HepG2 (cell line): Measurements from ENCODE around the gene INO80. TPM values are rescaled to one million over a fixed set of nuclear protein-coding genes. Genes with fewer than 3 reads are reported as not detected.

Experiments used
- ARID5B ChIP-seq: IDR thresholded peaks from 2 replicates; pipeline ENCODE4 v1.4.0; 2020; ENCODE audit warnings: mild to moderate bottlenecking, missing genetic modification reagents
- ATF7-NPFF ChIP-seq: sonication (generic); formaldehyde crosslinking; IDR thresholded peaks from 2 replicates; pipeline ENCODE4 v1.8.1; 2023; ENCODE audit warnings: mild to moderate bottlenecking, low read depth, missing genetic modification reagents, moderate library complexity
- ETS1 ChIP-seq: sonication (generic); formaldehyde crosslinking; IDR thresholded peaks from 2 replicates; pipeline ENCODE4 v1.4.0; 2020; ENCODE audit warnings: missing genetic modification reagents
- HNF4G ChIP-seq, 2 experiments: sonication (generic) in 1 of 2; formaldehyde crosslinking in 1 of 2; IDR thresholded peaks; 2 replicates each; pipeline versions ENCODE4 v1.4.0 to v1.6.1; 2011 to 2020; ENCODE audit warnings: borderline replicate concordance in 2 of 2, low read depth in 2 of 2, mild to moderate bottlenecking in 2 of 2, low read length in 1 of 2, missing genetic modification reagents in 1 of 2, moderate library complexity in 1 of 2
- HNRNPL ChIP-seq: fragments of 200-400 bp; formaldehyde crosslinking; IDR thresholded peaks from 2 replicates; pipeline ENCODE4 v1.6.1; 2017; ENCODE audit warnings: mild to moderate bottlenecking, low read depth, low read length
- NCOA2 ChIP-seq: sonication (generic); formaldehyde crosslinking; IDR thresholded peaks from 2 replicates; pipeline ENCODE4 v1.8.0; 2022; ENCODE audit warnings: inconsistent platforms
- NCOR1 ChIP-seq: fragments of 200-600 bp; sonication (generic); IDR thresholded peaks from 2 replicates; pipeline ENCODE4 v1.7.0; 2017; ENCODE audit warnings: antibody characterized with exemption, low read length, borderline replicate concordance
- NFE2L1 ChIP-seq: sonication (generic); formaldehyde crosslinking; IDR thresholded peaks from 2 replicates; pipeline ENCODE4 v1.4.0; 2020; ENCODE audit warnings: missing genetic modification reagents, mild to moderate bottlenecking, borderline replicate concordance
- NONO ChIP-seq, 2 experiments: fragments of 450-650 bp in 1 of 2; sonication (generic) in 1 of 2; formaldehyde crosslinking in 1 of 2; IDR thresholded peaks in 1 of 2; conservative IDR thresholded peaks in 1 of 2; 2 replicates each; pipeline versions ENCODE4 v1.6.1 to v1.8.0; 2017 to 2022; ENCODE audit warnings: mild to moderate bottlenecking in 1 of 2, missing genetic modification reagents in 1 of 2, moderate library complexity in 1 of 2
- PHF21A ChIP-seq: sonication (generic); formaldehyde crosslinking; IDR thresholded peaks from 2 replicates; pipeline ENCODE4 v1.5.0; 2020; ENCODE audit warnings: mild to moderate bottlenecking, missing genetic modification reagents
- RORA ChIP-seq: sonication (generic); formaldehyde crosslinking; IDR thresholded peaks from 2 replicates; pipeline ENCODE4 v1.5.0; 2020; ENCODE audit warnings: mild to moderate bottlenecking, missing genetic modification reagents, moderate library complexity
- SRY ChIP-seq: sonication (generic); formaldehyde crosslinking; IDR thresholded peaks from 2 replicates; pipeline ENCODE4 v1.8.0; 2022; ENCODE audit warnings: mild to moderate bottlenecking, missing genetic modification reagents
- ZMYM2 ChIP-seq: sonication (generic); formaldehyde crosslinking; IDR thresholded peaks from 2 replicates; pipeline ENCODE4 v1.8.0; 2022; ENCODE audit warnings: mild to moderate bottlenecking, missing genetic modification reagents
- ZNF224 ChIP-seq: sonication (generic); formaldehyde crosslinking; IDR thresholded peaks from 2 replicates; pipeline ENCODE4 v1.5.0; 2020; ENCODE audit warnings: mild to moderate bottlenecking, missing genetic modification reagents
- ZNF30 ChIP-seq: sonication (generic); formaldehyde crosslinking; IDR thresholded peaks from 2 replicates; pipeline ENCODE4 v1.5.0; 2020; ENCODE audit warnings: mild to moderate bottlenecking, missing genetic modification reagents
- ZNF552 ChIP-seq: sonication (generic); formaldehyde crosslinking; IDR thresholded peaks from 2 replicates; pipeline ENCODE4 v1.9.0; 2022; ENCODE audit warnings: missing genetic modification reagents, mild to moderate bottlenecking, borderline replicate concordance
- ZNF674 ChIP-seq: sonication (generic); formaldehyde crosslinking; IDR thresholded peaks from 2 replicates; pipeline ENCODE4 v1.5.0; 2020; ENCODE audit warnings: low read depth, mild to moderate bottlenecking, missing genetic modification reagents
- ZNF775 ChIP-seq: sonication (generic); formaldehyde crosslinking; IDR thresholded peaks from 2 replicates; pipeline ENCODE4 v1.4.0; 2020; ENCODE audit warnings: missing genetic modification reagents, mild to moderate bottlenecking, moderate library complexity, borderline replicate concordance
- ZNF800 ChIP-seq: sonication (generic); formaldehyde crosslinking; IDR thresholded peaks from 2 replicates; pipeline ENCODE4 v1.4.0; 2020; ENCODE audit warnings: missing genetic modification reagents
- ZNF883 ChIP-seq: sonication (generic); formaldehyde crosslinking; IDR thresholded peaks from 2 replicates; pipeline ENCODE4 v1.5.1; 2020; ENCODE audit warnings: mild to moderate bottlenecking, missing genetic modification reagents; ENCODE audit errors: not compliant biosample characterization
- polyA plus RNA-seq, 8 experiments: library from polyadenylated mRNA; depleted of rRNA in 3 of 8; stranded (reverse) in 7 of 8; unstranded in 1 of 8; fragments of >200 nt; fragmentation: Illumina TruSeq in 4 of 8; extraction: Trizol in 4 of 8; gene quantifications; 2 replicates each; pipeline versions ENCODE4 v1.2.1 to v1.2.3, GENCODE V29; 2011 to 2016; ENCODE audit warnings: low read depth in 4 of 8, missing spikeins in 1 of 8, mixed read lengths in 1 of 8; ENCODE audit not compliant: insufficient read depth in 1 of 8
- total RNA-seq, 5 experiments: library from RNA; depleted of rRNA; stranded (reverse); fragments of >200 nt; fragmentation: Illumina TruSeq; extraction: Trizol; gene quantifications; 2 replicates each; pipeline ENCODE4 v1.2.3, GENCODE V29; 2016; ENCODE audit warnings: low read depth in 1 of 5

INO80 gene
- total and polyA plus RNA-seq, 2 of the 13 experiments (the other 11 are each of a cell fraction or from before 2014, with no cell fraction given): 3.6 to 14.8 TPM

- TF ChIP-seq HNRNPL (no peak), ATF7-NPFF (CRISPR knock-in tag) (peak; percentile 66; the same call in 1 of the 2 replicates), NONO (IDR thresholded peaks at IDR 0.05) (no peak), NONO (CRISPR knock-in tag; conservative IDR thresholded peaks at IDR 0.05) (peak; percentile 62), ZMYM2 (CRISPR knock-in tag) (no peak), HNF4G (IDR thresholded peaks at IDR 0.05; ENCODE audit: borderline replicate concordance, low read depth, low read length) (no peak; the same call in 1 of the 2 replicates), HNF4G (CRISPR knock-in tag; IDR thresholded peaks at IDR 0.05; ENCODE audit: borderline replicate concordance, low read depth) (no peak), SRY (CRISPR knock-in tag) (no peak), NCOA2 (CRISPR knock-in tag) (peak; percentile 36; the same call in 1 of the 2 replicates), ZNF775 (no peak), ZNF674 (CRISPR knock-in tag) (no peak), ZNF800 (CRISPR knock-in tag) (no peak), ARID5B (CRISPR knock-in tag) (peak; percentile 52; the same call in 1 of the 2 replicates), ZNF552 (CRISPR knock-in tag) (no peak; the same call in 1 of the 2 replicates), ZNF224 (CRISPR knock-in tag) (no peak), NFE2L1 (CRISPR knock-in tag) (peak; percentile 98), RORA (CRISPR knock-in tag) (no peak), ZNF30 (CRISPR knock-in tag) (no peak), ETS1 (no peak), ZNF883 (peak; percentile 50), NCOR1 (peak; percentile 16; the same call in 1 of the 2 replicates), PHF21A (CRISPR knock-in tag) (peak; percentile 55; the same call in 1 of the 2 replicates)
Observed at GRCh38 chr15:41116116-41116961, at the start of gene INO80 (continued).
